Prostate gland (tissue), 2 donors: ENCODE measurements around the gene MEG3. TPM values are rescaled to one million over a fixed set of nuclear protein-coding genes. Genes with fewer than 3 reads are reported as not detected.

Experiments used
- DNase-seq: peaks from one replicate; pipeline ENCODE4 v3.0.0-alpha.2; 2019; ENCODE audit warnings: low spot score
- H3K27ac ChIP-seq, 2 donors: fragments of 200-600 bp; sonication (generic); 2 replicates each; pipeline ENCODE4 v1.5.1; 2017 to 2019
- H3K27me3 ChIP-seq: fragments of 200-600 bp; sonication (generic); replicated peaks from 2 replicates; pipeline ENCODE4 v1.5.1; 2019; ENCODE audit not compliant: insufficient read depth
- H3K36me3 ChIP-seq, 2 donors: fragments of 200-600 bp; sonication (generic); 1 replicate in 1 of 2; 2 replicates in 1 of 2; pipeline versions ENCODE4 v1.5.1 to v1.8.1; 2017 to 2019
- H3K4me1 ChIP-seq: fragments of 200-600 bp; sonication (generic); replicated peaks from 2 replicates; pipeline ENCODE4 v1.5.1; 2019
- H3K4me3 ChIP-seq, 2 donors: fragments of 200-600 bp; sonication (generic); 2 replicates each; pipeline ENCODE4 v1.5.1; 2017 to 2019
- H3K9me3 ChIP-seq: fragments of 200-600 bp; sonication (generic); 2 replicates; pipeline ENCODE4 v1.5.1; 2017
- CTCF ChIP-seq, 4 experiments: fragments of 200-600 bp in 2 of 4; fragments of 450-650 bp in 2 of 4; sonication (generic) in 2 of 4; IDR thresholded peaks; 1 replicate in 3 of 4; 2 replicates in 1 of 4; pipeline ENCODE4 v1.5.1; 2016 to 2019; ENCODE audit warnings: antibody characterized with exemption in 4 of 4, mild to moderate bottlenecking in 2 of 4, moderate library complexity in 2 of 4
- POLR2A ChIP-seq: fragments of 450-650 bp; IDR thresholded peaks from one replicate; pipeline ENCODE4 v1.6.1; 2016; ENCODE audit warnings: antibody characterized with exemption, mild to moderate bottlenecking
- POLR2AphosphoS5 ChIP-seq: sonication (generic); formaldehyde crosslinking; IDR thresholded peaks from one replicate; pipeline ENCODE4 v1.6.1; 2017; ENCODE audit warnings: antibody characterized with exemption
- WGBS: methylation state at CpG from one replicate; pipeline ENCODE4 v1.1.5; 2018; 5-methylcytosine and 5-hydroxymethylcytosine counted together
- intact Hi-C: fragments of 100-400 bp; cut with DNase I; formaldehyde crosslinking; loops from one replicate; pipeline ENCODE4 v1.14.2; 2022
- total RNA-seq, 2 donors: library from RNA; depleted of rRNA; stranded (reverse); fragments of >200 nt; gene quantifications; one replicate each; pipeline ENCODE4 v1.1.0, GENCODE V29; 2016

Gene MEG3
- total RNA-seq, 2 donors from 2014 or later = 21.9 to 135 TPM

- no peak overlapping the region for H3K4me3 ChIP-seq
- intact Hi-C loops = loop anchor here (5.0 kb wide), 1 partner anchor 161 kb away; no protein-coding TSS in a partner anchor
- TF ChIP-seq POLR2A (no peak), CTCF (IDR thresholded peaks at IDR 0.05) (no peak)
- peaks cover 3% of the 10 kb centered on the region for H3K4me1 ChIP-seq
- H3K36me3 ChIP-seq = no peaks in the 10 kb centered on the region
- no peaks in the 10 kb centered on the region for H3K9me3 ChIP-seq
- no peaks in the 10 kb centered on the region for H3K27me3 ChIP-seq
- DNase-seq = no peak
- no peak overlapping the region for H3K27ac ChIP-seq
- WGBS = 73% methylated on average over 11 of the region's 11 CpGs
These were observed 2.4 kb upstream of the MEG3 start for GRCh38 chr14:100823413-100824080.

GRCh38 chr14:100824091-100824551 is 1.8 kb upstream of the MEG3 start:
- Histone ChIP-seq H3K9me3 (no peaks in the 10 kb centered on the region), H3K4me1 (peaks cover 3% of the 10 kb centered on the region), H3K27me3 (no peaks in the 10 kb centered on the region), H3K4me3 (no peak overlapping the region), H3K36me3 (no peaks in the 10 kb centered on the region), H3K27ac (no peak overlapping the region)
- DNase-seq = no peak
- intact Hi-C loops = loop anchor here (5.0 kb wide), 1 partner anchor 162 kb away; no protein-coding TSS in a partner anchor
- TF ChIP-seq CTCF (IDR thresholded peaks at IDR 0.05) = no peak
- no peak for TF ChIP-seq POLR2AphosphoS5
- TF ChIP-seq POLR2A = no peak
- 54% methylated on average over 32 of the region's 32 CpGs for WGBS

- intact Hi-C loops = loop anchor here (5.0 kb wide), 1 partner anchor 163 kb away; no protein-coding TSS in a partner anchor
- DNase-seq = no peak
- no peak overlapping the region for H3K27ac ChIP-seq
- H3K9me3 ChIP-seq = no peaks in the 10 kb centered on the region
- no peak for TF ChIP-seq POLR2AphosphoS5
- no peak for TF ChIP-seq POLR2A
- no peak for TF ChIP-seq CTCF (IDR thresholded peaks at IDR 0.05)
- no peaks in the 10 kb centered on the region for H3K36me3 ChIP-seq
- H3K4me3 ChIP-seq = peak overlapping the region in 1 of 2 donors; percentile 18
- H3K27me3 ChIP-seq = no peaks in the 10 kb centered on the region
- H3K4me1 ChIP-seq = peaks cover 3% of the 10 kb centered on the region
- WGBS = 71% methylated on average over 34 of the region's 36 CpGs
These were observed 811 bp upstream of the MEG3 start for GRCh38 chr14:100824901-100825712.

- H3K27me3 ChIP-seq = no peaks in the 10 kb centered on the region
- H3K9me3 ChIP-seq = no peaks in the 10 kb centered on the region
- H3K36me3 ChIP-seq = no peaks in the 10 kb centered on the region
- H3K4me1 ChIP-seq = peaks cover 3% of the 10 kb centered on the region
- intact Hi-C loops = no loop called here
- TF ChIP-seq POLR2AphosphoS5 = no peak
- TF ChIP-seq POLR2A = no peak
- no peak for TF ChIP-seq CTCF (IDR thresholded peaks at IDR 0.05)
- DNase-seq = no peak
- peak overlapping the region; percentile 18 to 22 for H3K4me3 ChIP-seq
- H3K27ac ChIP-seq = peak overlapping the region in 1 of 2 donors; percentile 7
- 50% methylated on average over 27 of the region's 27 CpGs for WGBS
These were observed 628 bp downstream of the MEG3 start for GRCh38 chr14:100826391-100827100.
